Measurements from ENCODE around the gene DEXI. TPM values are rescaled to one million over a fixed set of nuclear protein-coding genes. Genes with fewer than 3 reads are reported as not detected.

Gene DEXI
- total RNA-seq, 1 experiment from 2014 or later: 28.3 TPM

GRCh38 chr16:10951026-10951425, 8.8 kb upstream of the DEXI start:
- Histone ChIP-seq H2BK15ac (ENCODE audit: low read depth, low read length) (no peak overlapping the region), H3K27me3 (ENCODE audit: insufficient read depth, low read length) (no peaks in the 10 kb centered on the region), H2BK5ac (ENCODE audit: insufficient read length, low read length) (no peak overlapping the region), H3K27ac (ENCODE audit: insufficient read length, low read depth, low read length) (no peak overlapping the region), H2BK20ac (ENCODE audit: low read depth, low read length, poor library complexity, severe bottlenecking) (no peak overlapping the region), H3K4me1 (ENCODE audit: insufficient read depth, low read length) (peaks cover 19% of the 10 kb centered on the region; the same call in 1 of the 2 replicates), H3K79me2 (ENCODE audit: insufficient read depth, low read length) (no peaks in the 10 kb centered on the region), H3K4me2 (ENCODE audit: insufficient read depth, insufficient read length, low read length) (no peak overlapping the region), H3K79me1 (ENCODE audit: insufficient read depth, low read depth, low read length, poor library complexity, severe bottlenecking) (peaks cover 3% of the 10 kb centered on the region), H2BK12ac (ENCODE audit: insufficient read length, low read depth, low read length) (no peak overlapping the region), H3K9ac (ENCODE audit: extremely low read depth, insufficient read length, low read length) (no peak overlapping the region), H3K4ac (ENCODE audit: low read depth, low read length) (no peak overlapping the region), H3K18ac (ENCODE audit: insufficient read length, low read depth, low read length) (no peak overlapping the region), H2AFZ (ENCODE audit: low read length) (no peak overlapping the region), H2AK5ac (ENCODE audit: insufficient read length, low read length) (no peak overlapping the region), H3K9me3 (ENCODE audit: control insufficient read depth, low read depth, low read length) (no peaks in the 10 kb centered on the region), H4K5ac (ENCODE audit: insufficient read length, low read depth, low read length) (no peak overlapping the region), H2BK120ac (ENCODE audit: low read depth, low read length, poor library complexity, severe bottlenecking) (no peak overlapping the region), H4K8ac (replicated peaks; ENCODE audit: insufficient read length, low read depth, low read length) (no peak overlapping the region), H3T11ph (ENCODE audit: low read length) (no peak overlapping the region), H3K14ac (ENCODE audit: insufficient read depth, low read length) (no peak overlapping the region), H4K91ac (ENCODE audit: insufficient read length, low read depth, low read length) (no peak overlapping the region), H3K23ac (ENCODE audit: insufficient read length, low read depth, low read length) (no peak overlapping the region), H4K20me1 (ENCODE audit: control insufficient read depth, insufficient read depth, insufficient read length) (no peaks in the 10 kb centered on the region), H3K56ac (ENCODE audit: insufficient read length, low read depth, low read length) (no peak overlapping the region), H3K23me2 (ENCODE audit: insufficient read length, low read depth, low read length, poor library complexity, severe bottlenecking) (no peaks in the 10 kb centered on the region)
- DNase-seq: no peak
- Mint-ChIP-seq H3K36me3 (ENCODE audit: insufficient read depth in 1 of 3, low read depth in 3 of 3) (no peaks in the 10 kb centered on the region), H3K4me3 (no peak overlapping the region), H3K27ac (no peak overlapping the region), H3K4me1 (peaks cover 56 to 58% of the 10 kb centered on the region in 2 experiments), H3K9me3 (no peaks in the 10 kb centered on the region), H3K27me3 (ENCODE audit: low read depth) (no peaks in the 10 kb centered on the region; the same call in 1 of the 2 replicates)
- no CpG with 5 or more reads among the region's 4 CpGs for WGBS (ENCODE audit: extremely low coverage, insufficient read length, low lambda C conversion rate)
- TF ChIP-seq, protein P1, sequence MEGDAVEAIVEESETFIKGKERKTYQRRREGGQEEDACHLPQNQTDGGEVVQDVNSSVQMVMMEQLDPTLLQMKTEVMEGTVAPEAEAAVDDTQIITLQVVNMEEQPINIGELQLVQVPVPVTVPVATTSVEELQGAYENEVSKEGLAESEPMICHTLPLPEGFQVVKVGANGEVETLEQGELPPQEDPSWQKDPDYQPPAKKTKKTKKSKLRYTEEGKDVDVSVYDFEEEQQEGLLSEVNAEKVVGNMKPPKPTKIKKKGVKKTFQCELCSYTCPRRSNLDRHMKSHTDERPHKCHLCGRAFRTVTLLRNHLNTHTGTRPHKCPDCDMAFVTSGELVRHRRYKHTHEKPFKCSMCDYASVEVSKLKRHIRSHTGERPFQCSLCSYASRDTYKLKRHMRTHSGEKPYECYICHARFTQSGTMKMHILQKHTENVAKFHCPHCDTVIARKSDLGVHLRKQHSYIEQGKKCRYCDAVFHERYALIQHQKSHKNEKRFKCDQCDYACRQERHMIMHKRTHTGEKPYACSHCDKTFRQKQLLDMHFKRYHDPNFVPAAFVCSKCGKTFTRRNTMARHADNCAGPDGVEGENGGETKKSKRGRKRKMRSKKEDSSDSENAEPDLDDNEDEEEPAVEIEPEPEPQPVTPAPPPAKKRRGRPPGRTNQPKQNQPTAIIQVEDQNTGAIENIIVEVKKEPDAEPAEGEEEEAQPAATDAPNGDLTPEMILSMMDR (conservative IDR thresholded peaks at IDR 0.05): no peak

Measured in H9 (cell line).